ENCODE data around the gene AASS. TPM values are rescaled to one million over a fixed set of nuclear protein-coding genes. Genes with fewer than 3 reads are reported as not detected.
"Not testable (repeated sequence)": the region's sequence is repeated elsewhere in the genome, so short reads cannot be mapped to it uniquely, and the experiment has no call there.

Gene AASS
- polyA plus RNA-seq, result 29.6 TPM
- long read RNA-seq, donor 1, result 0 reads
- long read RNA-seq, donor 2, partial matches to known transcripts, result 16 of 16 reads
- long read RNA-seq, donor 2, other reads (novel, unspliced or antisense), result 0 of 16 reads
- long read RNA-seq, donor 3, partial matches to known transcripts, result 0 of 2 reads
- long read RNA-seq, donor 3, other reads (novel, unspliced or antisense), result 0 of 2 reads
- long read RNA-seq, donor 4, result 0 reads
- long read RNA-seq, donor 5, partial matches to known transcripts, result 5 of 6 reads
- long read RNA-seq, donor 5, other reads (novel, unspliced or antisense), result 0 of 6 reads
- long read RNA-seq, donor 6, partial matches to known transcripts, result 0 of 1 reads
- long read RNA-seq, donor 6, other reads (novel, unspliced or antisense), result 0 of 1 reads
- long read RNA-seq, donor 7, result 0 reads
- long read RNA-seq, donor 8, partial matches to known transcripts, result 10 of 12 reads
- long read RNA-seq, donor 8, other reads (novel, unspliced or antisense), result 0 of 12 reads
- long read RNA-seq, donor 9, result 0 reads
- long read RNA-seq, donor 10, partial matches to known transcripts, result 0 of 2 reads
- long read RNA-seq, donor 10, other reads (novel, unspliced or antisense), result 0 of 2 reads
- long read RNA-seq, donor 11, partial matches to known transcripts, result 0 of 2 reads
- long read RNA-seq, donor 11, other reads (novel, unspliced or antisense), result 0 of 2 reads

DNA sequence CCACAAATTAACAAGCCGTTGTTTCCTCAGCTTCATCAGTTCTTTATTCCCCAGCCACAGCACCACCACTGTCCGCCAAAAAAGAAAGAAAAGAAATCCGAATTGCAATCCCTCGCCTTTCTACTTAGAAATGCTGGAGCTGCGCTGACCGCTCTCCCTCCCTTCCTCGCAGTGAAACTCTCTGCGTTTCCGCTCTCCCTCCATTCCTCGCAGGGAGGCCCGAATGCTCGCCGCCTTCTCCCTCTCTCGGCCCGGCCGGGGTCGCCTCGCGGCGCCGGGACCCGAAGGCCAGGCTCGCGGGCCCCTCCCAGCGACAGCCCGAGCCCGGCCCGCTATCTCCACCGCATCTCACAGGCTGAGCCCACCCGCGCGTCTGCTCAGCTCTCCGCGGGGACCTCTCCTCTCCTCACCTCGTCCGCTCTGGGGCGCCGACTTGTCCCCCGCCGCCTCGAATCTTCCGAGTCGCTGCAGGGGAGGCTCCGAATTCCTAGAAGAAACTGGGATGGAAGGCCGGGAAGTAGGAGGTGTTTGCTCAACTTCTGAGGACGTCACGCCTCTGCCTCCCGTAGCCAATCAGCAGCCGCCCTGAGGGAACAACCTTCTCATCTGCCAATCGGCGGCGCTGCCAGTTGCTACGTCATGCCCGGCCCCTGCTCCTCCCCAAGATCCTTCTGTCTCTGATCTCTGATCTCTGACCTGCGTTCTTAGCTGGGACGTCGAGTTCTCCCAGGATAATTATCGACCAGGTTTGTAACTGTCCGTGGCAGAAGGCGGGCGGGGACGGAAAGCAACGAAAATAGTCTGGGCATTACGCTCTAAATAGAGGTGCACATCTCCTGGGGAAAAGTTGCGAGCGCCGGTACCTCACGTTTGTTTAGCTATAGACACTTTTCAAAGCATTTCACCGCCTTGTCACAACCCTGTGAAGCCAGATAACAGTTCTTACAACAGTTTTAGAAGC lies at the start of gene AASS:
AASS (minus strand) TSS at position 499 of the 961 bp plus-strand sequence. CDS start 10,523 bp downstream, outside the sequence.
- Histone ChIP-seq H3K27ac (ENCODE audit: low read length) (peak within 1 kb of the TSS; percentile 86), H3K36me3 (ENCODE audit: control insufficient read depth, insufficient read depth, low read length) (no peaks in the 10 kb centered on the region), H3K4me3 (ENCODE audit: low read length) (peak within 1 kb of the TSS; percentile 80), H3K9me3 (ENCODE audit: control insufficient read depth, low read depth, low read length) (no peaks in the 10 kb centered on the region), H3K27me3 (ENCODE audit: control insufficient read depth, insufficient read depth, low read length) (peaks cover 2% of the 10 kb centered on the region), H3K4me1 (ENCODE audit: control insufficient read depth, insufficient read depth, low read length) (peaks cover 10% of the 10 kb centered on the region)
- DNase-seq, result peak; percentile 97 to 98
- 0% methylated on average over 1 of the region's 69 CpGs for WGBS (ENCODE audit: insufficient coverage, low lambda C conversion rate)

DNA sequence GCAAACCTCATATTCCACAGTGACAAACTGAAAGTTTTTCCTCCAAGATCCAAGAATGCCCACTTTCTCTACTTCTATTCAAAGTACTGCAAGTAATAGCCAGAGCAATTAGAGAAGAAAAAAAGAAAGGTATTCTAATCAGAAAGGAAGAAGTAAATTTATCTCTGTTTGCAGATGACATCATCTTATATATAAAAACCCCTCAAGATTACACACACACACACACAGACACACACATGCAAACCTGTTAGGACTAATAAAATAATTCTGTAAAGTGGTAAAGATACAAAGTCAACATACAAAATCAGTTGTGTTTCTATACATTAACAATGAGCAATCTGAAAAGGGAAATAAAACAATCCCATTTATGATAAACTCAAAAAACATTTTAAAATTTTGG lies 44.7 kb upstream of the AASS start:
- H3K4me3 ChIP-seq (ENCODE audit: low read length), result no peak overlapping the region
- DNase-seq, result no peak
- H3K9me3 ChIP-seq (ENCODE audit: control insufficient read depth, low read depth, low read length), result no peaks in the 10 kb centered on the region
- H3K36me3 ChIP-seq (ENCODE audit: control insufficient read depth, insufficient read depth, low read length), result no peaks in the 10 kb centered on the region
- H3K27me3 ChIP-seq (ENCODE audit: control insufficient read depth, insufficient read depth, low read length), result no peaks in the 10 kb centered on the region
- H3K27ac ChIP-seq (ENCODE audit: low read length), result no peak overlapping the region
- no peaks in the 10 kb centered on the region for H3K4me1 ChIP-seq (ENCODE audit: control insufficient read depth, insufficient read depth, low read length)

DNA sequence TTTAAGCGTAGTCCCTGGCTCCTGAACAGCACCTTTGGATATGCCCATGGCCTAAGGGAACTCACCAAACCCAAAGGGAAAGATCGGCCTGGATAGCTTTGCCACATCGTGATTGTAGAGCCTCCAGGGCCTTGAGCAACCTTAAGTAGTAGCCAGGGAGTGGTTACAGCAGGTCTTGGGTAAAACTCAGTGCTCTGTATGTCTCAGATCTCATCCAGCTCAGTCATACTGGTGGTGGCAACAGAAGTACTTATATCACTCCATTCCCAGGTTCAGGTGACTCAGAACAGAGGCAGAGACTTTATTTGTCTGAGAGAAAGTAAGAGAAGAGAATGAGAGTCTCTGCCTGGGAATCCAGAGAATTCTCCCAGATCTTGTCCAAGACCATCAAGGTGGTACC lies 39.1 kb upstream of the AASS start:
- no peak for DNase-seq

DNA sequence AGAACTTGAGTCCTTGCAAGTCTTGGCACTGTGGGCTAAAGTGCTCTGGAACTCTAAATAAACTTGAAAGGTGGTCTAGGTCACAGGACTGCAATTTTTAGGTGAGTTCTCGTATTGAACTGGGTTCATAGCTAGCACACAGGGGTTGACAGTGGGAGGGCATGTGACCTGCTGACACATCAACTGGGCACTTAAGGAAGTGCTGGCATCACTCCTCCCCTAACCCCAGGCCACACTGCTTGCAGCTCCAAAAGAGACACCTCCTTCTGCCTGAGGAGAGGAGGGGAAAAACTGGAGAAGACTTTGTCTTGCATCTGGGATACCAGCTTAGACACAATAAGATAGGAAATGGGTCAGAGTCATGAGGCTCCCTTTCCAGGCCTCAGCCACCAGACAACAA lies 38.0 kb upstream of the AASS start:
- WGBS (ENCODE audit: insufficient coverage, low lambda C conversion rate), result no CpG with 5 or more reads among the region's 1 CpG
- H3K4me3 ChIP-seq (ENCODE audit: low read length), result no peak overlapping the region

More for the DNA sequence above, 39.1 kb upstream of the AASS start:
- Histone ChIP-seq H3K4me1 (ENCODE audit: control insufficient read depth, insufficient read depth, low read length) (no peaks in the 10 kb centered on the region), H3K27me3 (ENCODE audit: control insufficient read depth, insufficient read depth, low read length) (no peaks in the 10 kb centered on the region), H3K36me3 (ENCODE audit: control insufficient read depth, insufficient read depth, low read length) (no peaks in the 10 kb centered on the region), H3K4me3 (ENCODE audit: low read length) (no peak overlapping the region), H3K9me3 (ENCODE audit: control insufficient read depth, low read depth, low read length) (no peaks in the 10 kb centered on the region), H3K27ac (ENCODE audit: low read length) (no peak overlapping the region)
- no CpG with 5 or more reads among the region's 3 CpGs for WGBS (ENCODE audit: insufficient coverage, low lambda C conversion rate)

DNA sequence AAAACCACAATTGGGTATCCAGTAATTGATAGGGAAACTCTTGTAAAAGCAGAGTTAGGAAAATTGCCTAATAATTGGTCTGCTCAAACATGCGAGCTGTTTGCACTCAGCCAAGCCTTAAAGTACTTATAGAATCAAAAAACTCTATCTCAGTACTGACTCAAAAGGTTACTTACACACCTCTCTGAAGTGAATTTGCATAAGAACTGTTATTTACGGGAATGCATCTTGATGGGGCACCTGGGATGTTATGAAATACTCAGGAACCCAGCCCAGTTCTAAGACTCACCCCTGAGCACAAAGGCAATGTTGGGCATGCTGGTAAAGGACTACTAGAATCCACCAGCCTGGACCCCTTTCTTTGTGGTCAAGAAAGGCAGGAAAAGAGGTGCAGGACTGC lies 28.1 kb upstream of the AASS start:
- WGBS (ENCODE audit: insufficient coverage, low lambda C conversion rate), result no CpG with 5 or more reads among the region's 2 CpGs
- not testable (repeated sequence) for H3K9me3 ChIP-seq (ENCODE audit: control insufficient read depth, low read depth, low read length); H3K36me3 ChIP-seq (ENCODE audit: control insufficient read depth, insufficient read depth, low read length); H3K27me3 ChIP-seq (ENCODE audit: control insufficient read depth, insufficient read depth, low read length); H3K4me1 ChIP-seq (ENCODE audit: control insufficient read depth, insufficient read depth, low read length); H3K27ac ChIP-seq (ENCODE audit: low read length); DNase-seq; H3K4me3 ChIP-seq (ENCODE audit: low read length)

More for the DNA sequence above, 38.0 kb upstream of the AASS start:
- no peaks in the 10 kb centered on the region for H3K36me3 ChIP-seq (ENCODE audit: control insufficient read depth, insufficient read depth, low read length)
- H3K9me3 ChIP-seq (ENCODE audit: control insufficient read depth, low read depth, low read length), result no peaks in the 10 kb centered on the region
- no peaks in the 10 kb centered on the region for H3K27me3 ChIP-seq (ENCODE audit: control insufficient read depth, insufficient read depth, low read length)
- H3K4me1 ChIP-seq (ENCODE audit: control insufficient read depth, insufficient read depth, low read length), result no peaks in the 10 kb centered on the region
- no peak overlapping the region for H3K27ac ChIP-seq (ENCODE audit: low read length)
- DNase-seq, result no peak

DNA sequence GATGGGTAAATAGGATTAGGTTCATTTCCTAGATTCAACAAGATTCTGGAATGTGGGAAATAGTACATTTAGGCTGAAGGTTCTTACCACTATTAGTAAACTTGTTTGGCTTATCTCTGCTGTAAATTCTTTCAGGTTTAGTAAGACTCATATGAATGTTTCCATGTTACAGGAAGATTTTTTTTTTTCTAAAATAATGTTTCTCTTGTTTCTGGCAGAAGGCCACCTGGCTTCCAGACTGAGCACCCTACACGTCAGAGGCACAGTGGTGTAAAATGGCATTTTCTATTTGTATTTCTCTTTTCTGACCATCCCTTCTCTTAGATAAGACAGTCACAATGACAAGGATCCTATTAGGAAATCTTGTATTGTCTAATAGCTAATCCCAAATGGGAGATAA lies 22.7 kb upstream of the AASS start:
- no peaks in the 10 kb centered on the region for H3K9me3 ChIP-seq (ENCODE audit: control insufficient read depth, low read depth, low read length)
- DNase-seq, result no peak
- H3K36me3 ChIP-seq (ENCODE audit: control insufficient read depth, insufficient read depth, low read length), result no peaks in the 10 kb centered on the region
- H3K27ac ChIP-seq (ENCODE audit: low read length), result no peak overlapping the region
- no peaks in the 10 kb centered on the region for H3K4me1 ChIP-seq (ENCODE audit: control insufficient read depth, insufficient read depth, low read length)
- no peak overlapping the region for H3K4me3 ChIP-seq (ENCODE audit: low read length)
- no CpG with 5 or more reads among the region's 1 CpG for WGBS (ENCODE audit: insufficient coverage, low lambda C conversion rate)
- no peaks in the 10 kb centered on the region for H3K27me3 ChIP-seq (ENCODE audit: control insufficient read depth, insufficient read depth, low read length)

DNA sequence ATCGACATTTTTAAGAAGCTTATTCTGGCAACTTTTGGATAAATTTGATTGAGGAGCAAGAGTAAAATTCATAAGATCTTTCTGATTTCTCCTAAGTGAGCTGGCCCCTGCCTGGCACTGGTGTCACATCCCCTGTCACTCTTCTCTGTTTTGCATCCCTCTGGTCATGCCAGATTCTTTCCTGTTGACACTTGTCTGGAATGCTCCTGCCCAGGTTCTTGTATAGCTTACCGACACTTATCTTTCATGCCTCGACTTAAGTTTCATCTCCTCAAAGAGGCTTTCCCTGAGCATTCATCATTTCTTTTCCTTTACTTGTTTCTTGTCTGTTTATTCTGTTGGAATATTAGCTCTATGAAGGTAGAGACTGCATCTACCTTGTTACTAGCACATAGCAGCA lies 22.2 kb upstream of the AASS start:
- no peak for DNase-seq
- no peaks in the 10 kb centered on the region for H3K9me3 ChIP-seq (ENCODE audit: control insufficient read depth, low read depth, low read length)
- H3K4me1 ChIP-seq (ENCODE audit: control insufficient read depth, insufficient read depth, low read length), result no peaks in the 10 kb centered on the region
- no peak overlapping the region for H3K4me3 ChIP-seq (ENCODE audit: low read length)
- H3K27me3 ChIP-seq (ENCODE audit: control insufficient read depth, insufficient read depth, low read length), result no peaks in the 10 kb centered on the region
- no peak overlapping the region for H3K27ac ChIP-seq (ENCODE audit: low read length)
- WGBS (ENCODE audit: insufficient coverage, low lambda C conversion rate), result 76% methylated on average over 3 of the region's 3 CpGs
- no peaks in the 10 kb centered on the region for H3K36me3 ChIP-seq (ENCODE audit: control insufficient read depth, insufficient read depth, low read length)

DNA sequence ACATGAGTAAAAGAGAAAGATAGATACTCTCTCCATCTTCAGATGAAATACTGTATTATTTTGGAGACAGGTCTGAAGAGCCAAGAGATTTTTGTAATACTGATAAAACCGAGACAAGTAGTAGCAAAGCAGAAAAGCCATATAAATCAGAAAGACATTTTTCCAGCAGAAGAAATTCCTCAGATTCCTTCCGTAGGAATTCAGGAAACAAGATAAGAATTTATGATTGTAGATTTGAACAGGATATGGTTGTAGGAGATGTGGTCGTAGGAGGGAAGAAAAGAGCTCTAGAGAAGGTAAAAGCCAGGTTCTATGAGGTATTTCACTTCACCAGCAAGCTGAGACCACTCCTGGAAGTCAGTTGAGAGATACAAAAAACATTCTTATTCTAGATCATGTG lies 17.6 kb upstream of the AASS start:
- H3K9me3 ChIP-seq (ENCODE audit: control insufficient read depth, low read depth, low read length), result no peaks in the 10 kb centered on the region
- H3K36me3 ChIP-seq (ENCODE audit: control insufficient read depth, insufficient read depth, low read length), result no peaks in the 10 kb centered on the region
- WGBS (ENCODE audit: insufficient coverage, low lambda C conversion rate), result 17% methylated on average over 1 of the region's 3 CpGs

DNA sequence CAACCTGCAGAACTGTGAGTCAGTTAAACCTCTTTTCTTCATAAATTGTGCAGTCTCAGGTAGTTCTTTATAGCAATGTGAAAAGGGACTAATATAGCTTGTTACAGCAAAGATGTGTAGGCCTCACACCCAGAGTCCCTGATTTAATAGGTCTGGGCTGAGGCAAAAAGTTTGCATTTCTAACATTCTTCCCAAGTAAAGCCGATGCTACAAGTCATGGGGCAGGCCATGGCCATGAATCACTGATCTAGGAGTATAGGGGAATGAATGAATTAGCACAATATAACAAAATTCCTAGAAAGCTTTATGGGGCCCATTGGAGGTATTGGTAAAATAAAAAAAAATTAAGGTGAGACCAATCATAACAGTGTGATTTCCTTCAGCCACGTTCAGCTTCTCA lies 11.5 kb upstream of the AASS start:
- no peak for DNase-seq
- Histone ChIP-seq H3K36me3 (ENCODE audit: control insufficient read depth, insufficient read depth, low read length) (no peaks in the 10 kb centered on the region), H3K4me1 (ENCODE audit: control insufficient read depth, insufficient read depth, low read length) (no peaks in the 10 kb centered on the region), H3K27me3 (ENCODE audit: control insufficient read depth, insufficient read depth, low read length) (no peaks in the 10 kb centered on the region), H3K4me3 (ENCODE audit: low read length) (no peak overlapping the region), H3K9me3 (ENCODE audit: control insufficient read depth, low read depth, low read length) (no peaks in the 10 kb centered on the region), H3K27ac (ENCODE audit: low read length) (no peak overlapping the region)
- 17% methylated on average over 1 of the region's 2 CpGs for WGBS (ENCODE audit: insufficient coverage, low lambda C conversion rate)

More for the DNA sequence above, 17.6 kb upstream of the AASS start:
- no peak overlapping the region for H3K4me3 ChIP-seq (ENCODE audit: low read length)
- no peak overlapping the region for H3K27ac ChIP-seq (ENCODE audit: low read length)
- H3K4me1 ChIP-seq (ENCODE audit: control insufficient read depth, insufficient read depth, low read length), result no peaks in the 10 kb centered on the region
- DNase-seq, result no peak
- no peaks in the 10 kb centered on the region for H3K27me3 ChIP-seq (ENCODE audit: control insufficient read depth, insufficient read depth, low read length)

DNA sequence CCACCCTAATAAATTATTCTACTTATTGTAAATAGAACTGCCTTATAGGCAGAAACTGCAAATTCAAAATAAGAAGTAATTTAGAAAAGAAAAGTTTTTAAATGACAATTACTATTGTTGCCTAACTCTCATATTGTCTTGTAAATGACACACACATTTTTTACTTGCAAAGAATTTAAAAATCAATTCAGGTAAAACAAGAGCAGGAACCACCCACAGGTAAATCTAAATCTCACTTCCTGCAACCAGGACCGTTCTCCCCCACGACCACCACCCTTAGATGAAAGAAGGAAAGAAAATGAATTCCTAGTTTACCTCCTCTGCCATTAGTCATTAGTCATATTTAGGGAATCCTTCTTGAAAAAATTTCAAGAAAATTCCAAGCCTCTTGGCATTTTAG lies 4.8 kb upstream of the AASS start:
- Histone ChIP-seq H3K9me3 (ENCODE audit: control insufficient read depth, low read depth, low read length) (no peaks in the 10 kb centered on the region), H3K4me3 (ENCODE audit: low read length) (no peak overlapping the region), H3K27ac (ENCODE audit: low read length) (no peak overlapping the region), H3K27me3 (ENCODE audit: control insufficient read depth, insufficient read depth, low read length) (no peaks in the 10 kb centered on the region), H3K4me1 (ENCODE audit: control insufficient read depth, insufficient read depth, low read length) (peaks cover 10% of the 10 kb centered on the region), H3K36me3 (ENCODE audit: control insufficient read depth, insufficient read depth, low read length) (no peaks in the 10 kb centered on the region)
- WGBS (ENCODE audit: insufficient coverage, low lambda C conversion rate), result no CpG with 5 or more reads among the region's 2 CpGs
- no peak for DNase-seq

Data from large intestine (tissue), 12 donors.